Right hindlimb (tissue), 1 donor: Measurements from ENCODE around the gene DGKE.

Source experiments
- DNase-seq: peaks from one replicate; pipeline ENCODE4 v3.0.0-alpha.2; 2018

The DGKE gene

DNA sequence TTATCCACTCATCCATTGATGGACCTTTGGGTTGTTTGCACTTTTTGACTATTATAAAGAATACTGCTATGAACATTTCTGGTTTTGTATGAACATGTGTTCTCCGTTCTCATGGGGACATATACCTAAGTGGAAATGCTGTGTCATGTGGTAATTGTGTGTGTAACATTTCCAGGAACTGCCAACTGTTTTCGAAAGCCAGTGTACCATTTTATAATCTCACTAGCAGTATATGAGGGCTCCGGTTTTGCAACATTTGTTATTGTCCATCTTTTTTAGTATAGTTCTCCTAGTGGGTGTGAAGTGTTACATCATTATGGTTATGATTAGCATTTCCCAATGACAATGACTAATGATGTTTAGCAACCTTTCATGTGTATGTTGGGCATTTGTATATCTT lies 85.0 kb downstream of the DGKE start:
- no peak for DNase-seq
